ENCODE results near the gene MCC.

The MCC gene

GRCh38 chr5:113224605-113225065 is 263.6 kb downstream of the MCC start:
- DNase-seq (ENCODE audit: low read depth, low spot score): no peak

GRCh38 chr5:113223831-113224604 is 264.2 kb downstream of the MCC start:
- no peak for DNase-seq (ENCODE audit: low read depth, low spot score)

GRCh38 chr5:113223315-113223714 is 264.9 kb downstream of the MCC start:
- DNase-seq (ENCODE audit: low read depth, low spot score): no peak

GRCh38 chr5:113221294-113222176 is 266.7 kb downstream of the MCC start:
- DNase-seq (ENCODE audit: low read depth, low spot score): no peak

- no peak for DNase-seq (ENCODE audit: low read depth, low spot score)
Measured at GRCh38 chr5:113219695-113220094, 268.6 kb downstream of the MCC start.

- DNase-seq (ENCODE audit: low read depth, low spot score): no peak
Measured at GRCh38 chr5:113218906-113219517, 269.2 kb downstream of the MCC start.

- DNase-seq (ENCODE audit: low read depth, low spot score): no peak
Measured at GRCh38 chr5:113218200-113218599, 270.1 kb downstream of the MCC start.

GRCh38 chr5:113217619-113218184 is 270.6 kb downstream of the MCC start:
- no peak for DNase-seq (ENCODE audit: low read depth, low spot score)

GRCh38 chr5:113216545-113216944 is 271.7 kb downstream of the MCC start:
- no peak for DNase-seq (ENCODE audit: low read depth, low spot score)

- DNase-seq (ENCODE audit: low read depth, low spot score): no peak
Measured at GRCh38 chr5:113215401-113216060, 272.7 kb downstream of the MCC start.

GRCh38 chr5:113214606-113215323 is 273.5 kb downstream of the MCC start:
- DNase-seq (ENCODE audit: low read depth, low spot score): no peak

- DNase-seq (ENCODE audit: low read depth, low spot score): no peak
Measured at GRCh38 chr5:113213551-113214425, 274.5 kb downstream of the MCC start.

GRCh38 chr5:113212244-113212920 is 275.9 kb downstream of the MCC start:
- peak; percentile 41 for DNase-seq (ENCODE audit: low read depth, low spot score)

- DNase-seq (ENCODE audit: low read depth, low spot score): no peak
Measured at GRCh38 chr5:113209498-113209897, 278.8 kb downstream of the MCC start.

GRCh38 chr5:113205807-113206206 is 282.4 kb downstream of the MCC start:
- no peak for DNase-seq (ENCODE audit: low read depth, low spot score)

GRCh38 chr5:113205323-113205722 is 282.9 kb downstream of the MCC start:
- DNase-seq (ENCODE audit: low read depth, low spot score): no peak

GRCh38 chr5:113204525-113205161 is 283.6 kb downstream of the MCC start:
- no peak for DNase-seq (ENCODE audit: low read depth, low spot score)

GRCh38 chr5:113203916-113204315 is 284.3 kb downstream of the MCC start:
- no peak for DNase-seq (ENCODE audit: low read depth, low spot score)
